Fibroblast of villous mesenchyme (primary cell): ENCODE measurements around the gene SLX4IP. TPM values are rescaled to one million over a fixed set of nuclear protein-coding genes. Genes with fewer than 3 reads are reported as not detected.

Experiments
- DNase-seq: peaks from one replicate; pipeline ENCODE4 v3.0.0-alpha.2; 2010; ENCODE audit warnings: low read depth
- H3K4me3 ChIP-seq: 2 replicates; pipeline ENCODE4 v1.5.1; 2011; ENCODE audit warnings: low read depth, mild to moderate bottlenecking, low read length
- CTCF ChIP-seq: IDR thresholded peaks from 2 replicates; pipeline ENCODE4 v1.5.1; 2012; ENCODE audit warnings: low read depth, mild to moderate bottlenecking, low read length; ENCODE audit not compliant: insufficient read depth
- total RNA-seq: library from RNA; depleted of rRNA; stranded (reverse); fragments of >200 nt; gene quantifications from 2 replicates; pipeline ENCODE4 v1.2.3, GENCODE V29; 2012

The SLX4IP gene
- total RNA-seq, 1 donor, result 5.6 TPM

DNA sequence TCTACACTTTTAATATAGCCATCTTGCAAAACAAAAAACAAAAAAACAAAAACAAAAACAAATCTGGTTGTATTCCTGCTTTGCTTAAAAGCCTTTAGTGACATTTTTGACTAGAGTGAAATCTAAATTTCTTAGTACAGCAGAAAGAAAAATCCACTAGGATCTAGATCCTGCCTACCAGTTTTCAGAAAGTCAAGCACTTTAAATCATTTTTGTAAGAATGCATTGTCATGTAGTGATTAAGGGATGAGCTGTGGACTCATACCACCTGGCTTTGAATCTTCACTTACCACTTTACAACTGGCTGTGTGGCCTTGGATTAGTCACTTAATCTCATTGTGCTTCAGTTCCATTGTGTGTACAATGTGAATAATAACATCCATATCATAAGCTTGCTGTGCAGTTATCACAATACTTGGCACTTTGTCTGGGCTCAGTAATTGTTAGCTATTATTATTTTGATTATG, 5.1 kb upstream of the SLX4IP start:
- H3K4me3 ChIP-seq, result no peak overlapping the region
- no peak for TF ChIP-seq CTCF
- no peak for DNase-seq

- TF ChIP-seq CTCF, result no peak
- DNase-seq, result no peak
- no peak overlapping the region for H3K4me3 ChIP-seq
These were observed 4.4 kb upstream of the SLX4IP start for GRCh38 chr20:10430704-10431103.

- peak; percentile 46 for DNase-seq
These were observed 3.0 kb upstream of the SLX4IP start for GRCh38 chr20:10432079-10432478.

GRCh38 chr20:10433014-10433622, 2.0 kb upstream of the SLX4IP start:
- DNase-seq, result no peak
- TF ChIP-seq CTCF, result no peak

More at GRCh38 chr20:10432079-10432478, 3.0 kb upstream of the SLX4IP start:
- no peak overlapping the region for H3K4me3 ChIP-seq
- TF ChIP-seq CTCF, result no peak

DNA sequence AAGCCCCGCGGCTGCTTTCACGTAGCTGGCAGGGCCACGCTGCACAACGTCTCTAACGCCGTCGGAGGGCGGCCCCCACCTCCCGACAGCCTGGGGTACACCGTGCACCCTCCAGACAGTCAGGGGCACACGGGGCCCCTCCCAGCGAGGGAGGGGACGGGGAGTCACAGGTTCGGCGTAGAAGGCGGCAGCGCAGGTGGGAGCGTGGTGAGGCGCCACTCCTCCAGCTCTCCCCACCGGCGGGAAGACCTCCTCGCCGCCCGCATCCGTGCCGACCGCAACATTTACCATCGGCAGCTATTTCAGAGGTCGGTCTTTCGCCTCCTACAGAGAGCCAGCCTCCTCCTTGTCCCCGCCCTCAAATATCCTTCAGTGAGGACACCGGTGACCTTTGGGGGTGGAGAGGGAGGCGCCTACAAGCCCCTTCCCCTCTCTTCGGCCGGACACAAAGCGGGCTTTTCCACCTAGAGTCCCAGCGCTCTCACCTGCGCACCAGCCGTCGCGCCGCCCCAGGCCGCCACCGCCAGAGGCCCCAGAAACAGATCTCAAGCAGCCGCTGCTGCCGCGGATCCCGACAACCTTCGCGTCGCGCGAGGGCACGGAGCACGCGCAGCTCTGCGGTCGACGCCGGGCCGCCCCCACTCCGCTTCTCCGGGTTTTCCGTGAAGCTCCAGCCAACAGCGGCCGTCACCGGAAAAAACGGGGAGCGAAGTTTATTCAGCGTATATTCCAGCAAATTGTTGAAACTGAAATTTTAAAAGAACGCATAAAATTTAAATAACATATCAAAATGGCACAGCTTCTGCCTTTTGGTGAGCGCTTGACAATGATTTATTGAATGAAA, 1.3 kb upstream of the SLX4IP start, which contains the start of gene MKKS:
Gene MKKS, minus strand, starts transcription at position 600 of the 844 bp plus-strand sequence. CDS start 20,708 bp downstream, outside the sequence.
- DNase-seq, result peak; percentile 94
- TF ChIP-seq CTCF, result peak; percentile 4

More at GRCh38 chr20:10433014-10433622, 2.0 kb upstream of the SLX4IP start:
- peak overlapping the region; percentile 85 for H3K4me3 ChIP-seq

GRCh38 chr20:10434467-10434831, 656 bp upstream of the SLX4IP start:
- H3K4me3 ChIP-seq, result peak overlapping the region; percentile 85
- peak; percentile 99 for DNase-seq
- TF ChIP-seq CTCF, result no peak

More for the DNA sequence above, 1.3 kb upstream of the SLX4IP start, which contains the start of gene MKKS:
- H3K4me3 ChIP-seq, result peak within 1 kb of the TSS; percentile 85
